B cell (primary cell): ENCODE data around the gene SGIP1.

Source experiments
- CTCF ChIP-seq: fragments of 200-600 bp; IDR thresholded peaks from one replicate; pipeline ENCODE4 v1.8.0; 2022; ENCODE audit warnings: antibody characterized with exemption, mild to moderate bottlenecking
- EZH2 ChIP-seq: IDR thresholded peaks from 2 replicates; pipeline ENCODE4 v1.6.1; 2012; ENCODE audit warnings: borderline replicate concordance, low read depth, mild to moderate bottlenecking, moderate library complexity, low read length; ENCODE audit not compliant: insufficient read depth, poor library complexity, severe bottlenecking

GRCh38 chr1:66598670-66599069 is 64.7 kb downstream of the SGIP1 start:
- TF ChIP-seq EZH2 = no peak
- no peak for TF ChIP-seq CTCF
